HG02852 (cell line): ENCODE data around the gene SEC22B.
"Not testable (repeated sequence)": the region's sequence is repeated elsewhere in the genome, so short reads cannot be mapped to it uniquely, and the experiment has no call there.

Experiments
- ATAC-seq: cut with Tn5 transposase; IDR thresholded peaks from one replicate; pipeline ENCODE4 v1.9.1; 2021; ENCODE audit warnings: mild to moderate bottlenecking, moderate library complexity; ENCODE audit not compliant: unreplicated experiment

The SEC22B gene

GRCh38 chr1:120149420-120150059 lies 26.8 kb downstream of the SEC22B start:
- ATAC-seq, result not testable (repeated sequence)

GRCh38 chr1:120145806-120146205 lies 30.5 kb downstream of the SEC22B start:
- not testable (repeated sequence) for ATAC-seq

- ATAC-seq, result not testable (repeated sequence)
Measured at GRCh38 chr1:120144626-120145025, 31.7 kb downstream of the SEC22B start.

GRCh38 chr1:120144169-120144568 lies 32.2 kb downstream of the SEC22B start:
- not testable (repeated sequence) for ATAC-seq

- ATAC-seq, result not testable (repeated sequence)
Measured at GRCh38 chr1:120143334-120143733, 33.0 kb downstream of the SEC22B start.

GRCh38 chr1:120142512-120143263 lies 33.6 kb downstream of the SEC22B start:
- peak; percentile 97 for ATAC-seq

- ATAC-seq, result not testable (repeated sequence)
Measured at GRCh38 chr1:120141865-120142264, 34.5 kb downstream of the SEC22B start.

- not testable (repeated sequence) for ATAC-seq
Measured at GRCh38 chr1:120140656-120141265, 35.6 kb downstream of the SEC22B start.

- not testable (repeated sequence) for ATAC-seq
Measured at GRCh38 chr1:120136086-120136485, 40.2 kb downstream of the SEC22B start.

- ATAC-seq, result not testable (repeated sequence)
Measured at GRCh38 chr1:120133928-120134325, 42.4 kb downstream of the SEC22B start.

GRCh38 chr1:120133228-120133927 lies 42.9 kb downstream of the SEC22B start:
- no peak for ATAC-seq

GRCh38 chr1:120132406-120132763 lies 43.9 kb downstream of the SEC22B start:
- ATAC-seq, result not testable (repeated sequence)

- ATAC-seq, result peak; percentile 83
Measured at GRCh38 chr1:120131611-120132405, 44.5 kb downstream of the SEC22B start.

GRCh38 chr1:120127921-120128320 lies 48.4 kb downstream of the SEC22B start:
- not testable (repeated sequence) for ATAC-seq

GRCh38 chr1:120126216-120126615 lies 50.1 kb downstream of the SEC22B start:
- not testable (repeated sequence) for ATAC-seq

GRCh38 chr1:120124628-120125027 lies 51.7 kb downstream of the SEC22B start:
- not testable (repeated sequence) for ATAC-seq

GRCh38 chr1:120123813-120124510 lies 52.4 kb downstream of the SEC22B start:
- peak; percentile 56 for ATAC-seq

- ATAC-seq, result peak; percentile 79
Measured at GRCh38 chr1:120122262-120122893, 53.9 kb downstream of the SEC22B start.

GRCh38 chr1:120121830-120122229 lies 54.5 kb downstream of the SEC22B start:
- not testable (repeated sequence) for ATAC-seq
